ENCODE results near the gene CCDC185.
"Not testable (repeated sequence)": the region's sequence is repeated elsewhere in the genome, so short reads cannot be mapped to it uniquely, and the experiment has no call there.

The CCDC185 gene

GRCh38 chr1:223394706-223395105 is 1.5 kb downstream of the CCDC185 start:
- no peak for DNase-seq

GRCh38 chr1:223399393-223399792 is 6.2 kb downstream of the CCDC185 start:
- DNase-seq, result not testable (repeated sequence)

- DNase-seq, result no peak
Measured at GRCh38 chr1:223401873-223402789, 8.9 kb downstream of the CCDC185 start.

- DNase-seq, result no peak
Measured at GRCh38 chr1:223402790-223403142, 9.6 kb downstream of the CCDC185 start.

- no peak for DNase-seq
Measured at GRCh38 chr1:223403184-223403815, 10.1 kb downstream of the CCDC185 start.

GRCh38 chr1:223405507-223405906 is 12.3 kb downstream of the CCDC185 start:
- no peak for DNase-seq

GRCh38 chr1:223410036-223410435 is 16.8 kb downstream of the CCDC185 start:
- no peak for DNase-seq

- no peak for DNase-seq
Measured at GRCh38 chr1:223411309-223411708, 18.1 kb downstream of the CCDC185 start.

GRCh38 chr1:223411710-223412109 is 18.5 kb downstream of the CCDC185 start:
- DNase-seq, result no peak

- no peak for DNase-seq
Measured at GRCh38 chr1:223413216-223413615, 20.0 kb downstream of the CCDC185 start.

- DNase-seq, result no peak
Measured at GRCh38 chr1:223417444-223417843, 24.2 kb downstream of the CCDC185 start.

GRCh38 chr1:223417903-223418663 is 24.9 kb downstream of the CCDC185 start:
- DNase-seq, result no peak

GRCh38 chr1:223419115-223419514 is 25.9 kb downstream of the CCDC185 start:
- DNase-seq, result no peak

GRCh38 chr1:223419561-223419960 is 26.3 kb downstream of the CCDC185 start:
- DNase-seq, result no peak

GRCh38 chr1:223421025-223421424 is 27.8 kb downstream of the CCDC185 start:
- no peak for DNase-seq

- DNase-seq, result no peak
Measured at GRCh38 chr1:223421676-223422075, 28.5 kb downstream of the CCDC185 start.

GRCh38 chr1:223422911-223423310 is 29.7 kb downstream of the CCDC185 start:
- no peak for DNase-seq

GRCh38 chr1:223423641-223424233 is 30.5 kb downstream of the CCDC185 start:
- no peak for DNase-seq

GRCh38 chr1:223425550-223425949 is 32.3 kb downstream of the CCDC185 start:
- no peak for DNase-seq

GRCh38 chr1:223426936-223427335 is 33.7 kb downstream of the CCDC185 start:
- no peak for DNase-seq

GRCh38 chr1:223429313-223429731 is 36.1 kb downstream of the CCDC185 start:
- no peak for DNase-seq

- no peak for DNase-seq
Measured at GRCh38 chr1:223429821-223430220, 36.6 kb downstream of the CCDC185 start.

GRCh38 chr1:223430236-223430635 is 37.0 kb downstream of the CCDC185 start:
- no peak for DNase-seq
